B cell (primary cell): ENCODE results near the gene ARID4A. TPM values are rescaled to one million over a fixed set of nuclear protein-coding genes. Genes with fewer than 3 reads are reported as not detected.

ENCODE experiments used
- ATAC-seq: fragments of 200-7000 bp; cut with Tn5 transposase; one replicate; pipeline ENCODE4 v1.10.0; 2021; ENCODE audit warnings: low read depth, mild to moderate bottlenecking, moderate number of reproducible peaks, moderate library complexity
- CTCF ChIA-PET: fragments of 350-600 bp; sonication (Branson Sonifier 250); formaldehyde crosslinking; loops from one replicate; lab custom pipeline; 2021; ENCODE audit warnings: antibody characterized with exemption, inconsistent platforms; lab: Charles Lee
- POLR2A ChIA-PET: fragments of 350-600 bp; sonication (Branson Sonifier 250); formaldehyde crosslinking; loops from one replicate; lab custom pipeline; 2021; ENCODE audit warnings: antibody characterized with exemption; lab: Charles Lee
- DNase-seq: peaks from one replicate; pipeline ENCODE4 v3.0.0; 2013
- H2AFZ ChIP-seq: 2 replicates; pipeline ENCODE4 v1.6.1; 2012; ENCODE audit warnings: mild to moderate bottlenecking, low read depth, low read length; ENCODE audit not compliant: insufficient read depth, poor library complexity, severe bottlenecking
- H3K27ac ChIP-seq, 2 donors: 1 replicate in 1 of 2; 2 replicates in 1 of 2; pipeline ENCODE4 v1.5.1; 2012 to 2013; ENCODE audit warnings: low read length in 2 of 2, mild to moderate bottlenecking in 2 of 2, moderate library complexity in 1 of 2
- H3K27me3 ChIP-seq, 4 experiments: fragments of 200-600 bp in 1 of 4; sonication (generic) in 1 of 4; replicated peaks in 1 of 4; 1 replicate in 2 of 4; 2 replicates in 2 of 4; pipeline versions ENCODE4 v1.6.1 to v1.7.0; 2013 to 2016; ENCODE audit warnings: low read length in 3 of 4, mild to moderate bottlenecking in 2 of 4, mixed read lengths in 1 of 4, moderate library complexity in 1 of 4; ENCODE audit not compliant: insufficient read depth in 4 of 4, control insufficient read depth in 3 of 4; ENCODE audit errors: control extremely low read depth in 1 of 4
- H3K36me3 ChIP-seq, 2 experiments: replicated peaks in 1 of 2; 1 replicate in 1 of 2; 2 replicates in 1 of 2; pipeline versions ENCODE4 v1.6.1 to v1.7.1; 2013; ENCODE audit warnings: low read length in 1 of 2; ENCODE audit not compliant: insufficient read depth in 2 of 2, control insufficient read depth in 1 of 2; ENCODE audit errors: control extremely low read depth in 1 of 2, extremely low read depth in 1 of 2
- H3K4me1 ChIP-seq, 2 donors: fragments of 200-600 bp in 1 of 2; sonication (generic) in 1 of 2; 1 replicate in 1 of 2; 2 replicates in 1 of 2; pipeline versions ENCODE4 v1.5.1 to v1.6.1; 2013 to 2017; ENCODE audit warnings: low read length in 2 of 2; ENCODE audit not compliant: control insufficient read depth in 2 of 2, insufficient read depth in 2 of 2
- H3K4me2 ChIP-seq: replicated peaks from 2 replicates; pipeline ENCODE3; 2012; ENCODE audit warnings: mild to moderate bottlenecking, low read depth, low read length; ENCODE audit not compliant: poor library complexity, severe bottlenecking
- H3K4me3 ChIP-seq, 5 experiments: fragments of 200-600 bp in 1 of 5; sonication (generic) in 1 of 5; 1 replicate in 3 of 5; 2 replicates in 2 of 5; pipeline versions ENCODE4 v1.5.1 to v1.7.0; 2011 to 2016; ENCODE audit warnings: low read length in 4 of 5, mild to moderate bottlenecking in 4 of 5, low read depth in 2 of 5, control low read depth in 1 of 5, moderate library complexity in 1 of 5; ENCODE audit not compliant: insufficient read depth in 1 of 5; ENCODE audit errors: control extremely low read depth in 1 of 5, extremely low read depth in 1 of 5
- H3K79me2 ChIP-seq: fragments of 200-600 bp; sonication (generic); one replicate; pipeline ENCODE4 v1.6.0; 2016; ENCODE audit warnings: low read length; ENCODE audit not compliant: control insufficient read depth, insufficient read depth
- H3K9ac ChIP-seq: fragments of 200-600 bp; sonication (generic); 2 replicates; pipeline ENCODE4 v1.6.1; 2017; ENCODE audit warnings: mild to moderate bottlenecking, low read length, moderate library complexity
- H3K9me3 ChIP-seq, 3 donors: one replicate each; pipeline versions ENCODE4 v1.6.1 to v1.7.1; 2013; ENCODE audit warnings: low read length in 2 of 3; ENCODE audit not compliant: control insufficient read depth in 2 of 3, insufficient read depth in 1 of 3; ENCODE audit errors: control extremely low read depth in 1 of 3
- H4K20me1 ChIP-seq: 2 replicates; pipeline ENCODE4 v1.6.0; 2012; ENCODE audit warnings: mild to moderate bottlenecking, low read length; ENCODE audit not compliant: insufficient read depth, control insufficient read depth, poor library complexity, severe bottlenecking
- H3K27ac Mint-ChIP-seq: one replicate; pipeline ENCODE4 v1.8.0; 2021; ENCODE audit warnings: mixed read lengths
- H3K27me3 Mint-ChIP-seq: one replicate; pipeline ENCODE4 v1.8.0; 2021; ENCODE audit warnings: mixed read lengths
- H3K4me1 Mint-ChIP-seq: one replicate; pipeline ENCODE4 v1.8.0; 2021; ENCODE audit warnings: mixed read lengths
- H3K4me3 Mint-ChIP-seq: one replicate; pipeline ENCODE4 v1.8.0; 2021; ENCODE audit warnings: mixed read lengths
- H3K9me3 Mint-ChIP-seq: one replicate; pipeline ENCODE4 v1.8.0; 2022; ENCODE audit warnings: mixed read lengths; ENCODE audit not compliant: insufficient read depth
- CTCF ChIP-seq: fragments of 200-600 bp; IDR thresholded peaks from one replicate; pipeline ENCODE4 v1.8.0; 2022; ENCODE audit warnings: antibody characterized with exemption, mild to moderate bottlenecking
- EZH2 ChIP-seq: IDR thresholded peaks from 2 replicates; pipeline ENCODE4 v1.6.1; 2012; ENCODE audit warnings: borderline replicate concordance, low read depth, mild to moderate bottlenecking, moderate library complexity, low read length; ENCODE audit not compliant: insufficient read depth, poor library complexity, severe bottlenecking
- WGBS: methylation state at CpG from one replicate; pipeline ENCODE4 v1.1.5; 2013; ENCODE audit warnings: missing lambda C conversion rate; ENCODE audit not compliant: insufficient coverage; 5-methylcytosine and 5-hydroxymethylcytosine counted together
- intact Hi-C: fragments of 100-400 bp; cut with micrococcal nuclease; formaldehyde crosslinking; loops from one replicate; pipeline ENCODE4 v1.10.0; 2022
- polyA plus RNA-seq: library from polyadenylated mRNA; depleted of rRNA; stranded (reverse); fragments of >200 nt; gene quantifications from 2 replicates; pipeline ENCODE4 v1.2.3, GENCODE V29; 2012
- total RNA-seq, 2 donors: library from RNA; stranded (reverse); fragments of 120-200 nt in 1 of 2; gene quantifications; 1 replicate in 1 of 2; 2 replicates in 1 of 2; pipeline versions ENCODE4 v1.2.3 to v1.2.4, GENCODE V29; 2013 to 2022

Gene ARID4A
- total and polyA plus RNA-seq, 2 donors (not counting 1 experiment from before 2014, with no cell fraction given) = 9.4 to 87.0 TPM

GRCh38 chr14:58313699-58314098 lies 15.3 kb downstream of the ARID4A start:
- WGBS = 89% methylated on average over 1 of the region's 1 CpG
- DNase-seq = no peak
- H3K27ac ChIP-seq = no peak overlapping the region
- no peak overlapping the region for H3K4me2 ChIP-seq
- H4K20me1 ChIP-seq = peaks cover 11% of the 10 kb centered on the region
- CTCF ChIA-PET = no interaction called here
- Mint-ChIP-seq H3K4me3 (no peak overlapping the region), H3K27me3 (no peaks in the 10 kb centered on the region), H3K4me1 (peaks cover 5% of the 10 kb centered on the region), H3K9me3 (no peaks in the 10 kb centered on the region), H3K27ac (no peak overlapping the region)
- TF ChIP-seq EZH2 (no peak), CTCF (no peak)
- H3K9ac ChIP-seq = no peak overlapping the region
- H3K36me3 ChIP-seq = peaks cover 5 to 33% of the 10 kb centered on the region in 2 experiments
- no peak for ATAC-seq
- intact Hi-C loops = no loop called here
- H3K79me2 ChIP-seq = peaks cover 33% of the 10 kb centered on the region
- no peaks in the 10 kb centered on the region for H3K4me1 ChIP-seq
- H3K27me3 ChIP-seq = no peaks in the 10 kb centered on the region
- POLR2A ChIA-PET = no interaction called here
- H2AFZ ChIP-seq = no peak overlapping the region
- H3K4me3 ChIP-seq = no peak overlapping the region
- H3K9me3 ChIP-seq = no peaks in the 10 kb centered on the region

- Mint-ChIP-seq H3K9me3 (no peaks in the 10 kb centered on the region), H3K4me3 (no peak overlapping the region), H3K27me3 (no peaks in the 10 kb centered on the region), H3K4me1 (no peaks in the 10 kb centered on the region), H3K27ac (no peak overlapping the region)
- Histone ChIP-seq H3K9ac (no peak overlapping the region), H3K4me2 (no peak overlapping the region), H3K36me3 (peaks cover 5 to 39% of the 10 kb centered on the region in 2 experiments), H3K79me2 (peaks cover 38% of the 10 kb centered on the region), H3K4me1 (no peaks in the 10 kb centered on the region), H4K20me1 (peaks cover 11% of the 10 kb centered on the region), H3K4me3 (no peak overlapping the region), H3K9me3 (no peaks in the 10 kb centered on the region), H3K27me3 (no peaks in the 10 kb centered on the region), H3K27ac (no peak overlapping the region), H2AFZ (no peak overlapping the region)
- TF ChIP-seq EZH2 (no peak), CTCF (no peak)
- no peak for ATAC-seq
- intact Hi-C loops = no loop called here
- ChIA-PET CTCF (interaction anchor here (1.1 kb wide), 1 partner anchor 9 kb away, joined by 3 read pairs; no protein-coding TSS in a partner anchor), POLR2A (no interaction called here)
- DNase-seq = no peak
- WGBS = no CpG with 5 or more reads among the region's 1 CpG
Observed at GRCh38 chr14:58315606-58316005, 17.3 kb downstream of the ARID4A start.
